Measurements from ENCODE around the gene ARID1B. TPM values are rescaled to one million over a fixed set of nuclear protein-coding genes. Genes with fewer than 3 reads are reported as not detected.

ARID1B gene
- total RNA-seq, 1 experiment from 2014 or later = 24.2 TPM

DNA sequence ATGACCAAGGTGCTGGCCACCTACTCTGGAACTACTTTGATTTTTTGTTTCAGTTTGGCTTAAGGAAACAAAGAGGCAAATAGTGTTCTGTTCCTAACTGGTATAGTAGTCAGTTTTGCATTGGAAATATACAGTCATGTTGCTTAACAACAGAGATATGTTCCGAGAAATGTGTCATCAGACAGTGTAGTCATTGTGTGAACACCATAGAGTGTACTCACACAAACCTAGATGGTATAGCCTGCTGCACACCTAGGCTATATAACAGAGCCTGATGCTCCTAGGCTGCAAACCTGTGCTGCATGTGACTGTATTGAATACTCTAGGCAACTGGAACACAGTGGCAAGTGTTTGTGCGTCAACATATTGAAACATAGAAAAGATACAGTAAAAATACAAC is 80.4 kb downstream of the ARID1B start:
- ChIA-PET POLR2A (ENCODE audit: unreplicated experiment) (no interaction called here), CTCF (no interaction called here)
- Histone ChIP-seq H4K20me1 (ENCODE audit: low read length) (no peaks in the 10 kb centered on the region), H3K4me1 (ENCODE audit: insufficient read depth, low read length) (no peaks in the 10 kb centered on the region), H3K4me2 (ENCODE audit: low read length) (no peak overlapping the region), H3K36me3 (ENCODE audit: low read depth, low read length) (no peaks in the 10 kb centered on the region), H3K27ac (ENCODE audit: low read length) (0 out of 2 replicates have a peak overlapping the region, but pooled peaks have one; percentile 20), H3F3A (ENCODE audit: low read length, unreplicated experiment) (no peaks in the 10 kb centered on the region), H3K4me3 (ENCODE audit: low read length) (no peak overlapping the region), H3K9me2 (replicated peaks; ENCODE audit: low read length) (no peaks in the 10 kb centered on the region), H3K27me3 (ENCODE audit: low read length) (no peaks in the 10 kb centered on the region), H3K79me2 (ENCODE audit: low read length) (peaks cover 99% of the 10 kb centered on the region), H3K9me3 (ENCODE audit: low read length) (no peaks in the 10 kb centered on the region), H3K9ac (ENCODE audit: low read length) (no peak overlapping the region), H2AFZ (ENCODE audit: low read length) (no peak overlapping the region)
- DNase-seq = peak; percentile 36
- BruUV-seq (replicated peaks) = no TSS peak
- TF ChIP-seq EZH2 (IDR thresholded peaks at IDR 0.05; ENCODE audit: low read length, unreplicated experiment) (no peak), EZH2phosphoT487 (IDR thresholded peaks at IDR 0.05; ENCODE audit: borderline replicate concordance, low read length) (no peak)
- TF ChIP-seq, protein P1, sequence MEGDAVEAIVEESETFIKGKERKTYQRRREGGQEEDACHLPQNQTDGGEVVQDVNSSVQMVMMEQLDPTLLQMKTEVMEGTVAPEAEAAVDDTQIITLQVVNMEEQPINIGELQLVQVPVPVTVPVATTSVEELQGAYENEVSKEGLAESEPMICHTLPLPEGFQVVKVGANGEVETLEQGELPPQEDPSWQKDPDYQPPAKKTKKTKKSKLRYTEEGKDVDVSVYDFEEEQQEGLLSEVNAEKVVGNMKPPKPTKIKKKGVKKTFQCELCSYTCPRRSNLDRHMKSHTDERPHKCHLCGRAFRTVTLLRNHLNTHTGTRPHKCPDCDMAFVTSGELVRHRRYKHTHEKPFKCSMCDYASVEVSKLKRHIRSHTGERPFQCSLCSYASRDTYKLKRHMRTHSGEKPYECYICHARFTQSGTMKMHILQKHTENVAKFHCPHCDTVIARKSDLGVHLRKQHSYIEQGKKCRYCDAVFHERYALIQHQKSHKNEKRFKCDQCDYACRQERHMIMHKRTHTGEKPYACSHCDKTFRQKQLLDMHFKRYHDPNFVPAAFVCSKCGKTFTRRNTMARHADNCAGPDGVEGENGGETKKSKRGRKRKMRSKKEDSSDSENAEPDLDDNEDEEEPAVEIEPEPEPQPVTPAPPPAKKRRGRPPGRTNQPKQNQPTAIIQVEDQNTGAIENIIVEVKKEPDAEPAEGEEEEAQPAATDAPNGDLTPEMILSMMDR (conservative IDR thresholded peaks at IDR 0.05; ENCODE audit: low read depth, low read length) = no peak
- peak; percentile 40; the same call in 1 of the 2 replicates for ATAC-seq
- intact Hi-C loops (cut with micrococcal nuclease) = no loop called here

DNA sequence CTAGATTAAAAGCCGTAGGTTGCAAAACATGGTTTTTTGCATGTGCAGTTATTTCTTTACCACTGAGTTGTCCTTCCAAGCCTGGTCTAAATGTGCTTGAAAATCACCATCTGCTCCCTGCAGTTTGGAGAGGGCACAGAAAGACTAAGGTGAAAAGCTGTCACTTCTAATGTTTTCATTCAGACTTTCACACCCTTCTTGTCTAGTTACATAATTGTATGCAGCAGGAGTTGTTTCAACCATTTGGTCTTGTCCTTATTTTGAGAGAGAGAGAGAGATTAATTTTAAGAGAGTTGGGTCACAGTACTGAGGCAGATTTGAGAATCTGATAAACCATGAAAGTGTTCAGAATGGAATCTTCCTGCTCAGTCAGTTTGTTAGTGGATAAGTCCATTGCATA is 82.5 kb downstream of the ARID1B start:
- Histone ChIP-seq H3K4me3 (ENCODE audit: low read length) (no peak overlapping the region), H3K9ac (ENCODE audit: low read length) (no peak overlapping the region), H3K9me3 (ENCODE audit: low read length) (no peaks in the 10 kb centered on the region), H3K4me2 (ENCODE audit: low read length) (no peak overlapping the region), H3K36me3 (ENCODE audit: low read depth, low read length) (no peaks in the 10 kb centered on the region), H3K27ac (ENCODE audit: low read length) (no peak overlapping the region), H3K4me1 (ENCODE audit: insufficient read depth, low read length) (no peaks in the 10 kb centered on the region), H3K9me2 (replicated peaks; ENCODE audit: low read length) (no peaks in the 10 kb centered on the region), H3F3A (ENCODE audit: low read length, unreplicated experiment) (no peaks in the 10 kb centered on the region), H3K79me2 (ENCODE audit: low read length) (peaks cover 98% of the 10 kb centered on the region), H2AFZ (ENCODE audit: low read length) (no peak overlapping the region), H3K27me3 (ENCODE audit: low read length) (no peaks in the 10 kb centered on the region), H4K20me1 (ENCODE audit: low read length) (no peaks in the 10 kb centered on the region)
- TF ChIP-seq, protein P1 (conservative IDR thresholded peaks at IDR 0.05; ENCODE audit: low read depth, low read length) = no peak
- TF ChIP-seq EZH2phosphoT487 (IDR thresholded peaks at IDR 0.05; ENCODE audit: borderline replicate concordance, low read length) (no peak), EZH2 (IDR thresholded peaks at IDR 0.05; ENCODE audit: low read length, unreplicated experiment) (no peak)
- ChIA-PET CTCF (no interaction called here), POLR2A (ENCODE audit: unreplicated experiment) (no interaction called here)
- intact Hi-C loops (cut with micrococcal nuclease) = no loop called here
- DNase-seq (no peak), ATAC-seq (no peak)
- no TSS peak for BruUV-seq (replicated peaks)

DNA sequence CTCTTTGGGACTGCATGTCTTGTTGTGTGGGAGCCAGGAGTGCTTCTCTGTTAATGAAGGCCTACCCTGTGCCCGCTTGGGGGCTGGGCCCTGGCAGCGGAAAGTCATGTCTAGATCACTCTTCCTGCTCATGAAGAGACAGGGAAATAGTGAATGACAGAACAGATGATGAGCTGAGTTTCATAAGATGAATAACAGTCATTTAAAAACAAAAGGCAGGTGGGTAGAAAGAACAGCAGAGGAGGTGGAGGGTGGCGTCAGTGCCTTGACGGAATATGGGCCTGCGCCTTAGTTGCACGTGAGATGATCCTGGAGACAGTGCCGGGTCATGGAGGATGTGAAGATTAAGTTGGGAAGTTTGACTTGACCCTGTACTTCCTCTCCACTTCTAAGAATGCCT is 85.5 kb downstream of the ARID1B start:
- TF ChIP-seq EZH2 (IDR thresholded peaks at IDR 0.05; ENCODE audit: low read length, unreplicated experiment) (no peak), EZH2phosphoT487 (IDR thresholded peaks at IDR 0.05; ENCODE audit: borderline replicate concordance, low read length) (no peak)
- TF ChIP-seq, protein P1 (conservative IDR thresholded peaks at IDR 0.05; ENCODE audit: low read depth, low read length) = no peak
- Histone ChIP-seq H3K9me3 (ENCODE audit: low read length) (no peaks in the 10 kb centered on the region), H2AFZ (ENCODE audit: low read length) (no peak overlapping the region), H3K9ac (ENCODE audit: low read length) (no peak overlapping the region), H3K4me2 (ENCODE audit: low read length) (no peak overlapping the region), H3K4me1 (ENCODE audit: insufficient read depth, low read length) (peaks cover 19% of the 10 kb centered on the region), H3K79me2 (ENCODE audit: low read length) (peaks cover 93% of the 10 kb centered on the region), H4K20me1 (ENCODE audit: low read length) (no peaks in the 10 kb centered on the region), H3K4me3 (ENCODE audit: low read length) (no peak overlapping the region), H3F3A (ENCODE audit: low read length, unreplicated experiment) (no peaks in the 10 kb centered on the region), H3K9me2 (replicated peaks; ENCODE audit: low read length) (no peaks in the 10 kb centered on the region), H3K27me3 (ENCODE audit: low read length) (no peaks in the 10 kb centered on the region), H3K27ac (ENCODE audit: low read length) (no peak overlapping the region), H3K36me3 (ENCODE audit: low read depth, low read length) (no peaks in the 10 kb centered on the region)
- intact Hi-C loops (cut with micrococcal nuclease) = no loop called here
- ATAC-seq (no peak), DNase-seq (no peak)
- ChIA-PET POLR2A (ENCODE audit: unreplicated experiment) (no interaction called here), CTCF (no interaction called here)
- no TSS peak for BruUV-seq (replicated peaks)
